ENCODE data around the gene NUP50. TPM values are rescaled to one million over a fixed set of nuclear protein-coding genes. Genes with fewer than 3 reads are reported as not detected.

NUP50 gene
- total and polyA plus RNA-seq, 2 of the 13 experiments (the other 11 are each of a cell fraction or from before 2014, with no cell fraction given), result 14.2 to 52.4 TPM

DNA sequence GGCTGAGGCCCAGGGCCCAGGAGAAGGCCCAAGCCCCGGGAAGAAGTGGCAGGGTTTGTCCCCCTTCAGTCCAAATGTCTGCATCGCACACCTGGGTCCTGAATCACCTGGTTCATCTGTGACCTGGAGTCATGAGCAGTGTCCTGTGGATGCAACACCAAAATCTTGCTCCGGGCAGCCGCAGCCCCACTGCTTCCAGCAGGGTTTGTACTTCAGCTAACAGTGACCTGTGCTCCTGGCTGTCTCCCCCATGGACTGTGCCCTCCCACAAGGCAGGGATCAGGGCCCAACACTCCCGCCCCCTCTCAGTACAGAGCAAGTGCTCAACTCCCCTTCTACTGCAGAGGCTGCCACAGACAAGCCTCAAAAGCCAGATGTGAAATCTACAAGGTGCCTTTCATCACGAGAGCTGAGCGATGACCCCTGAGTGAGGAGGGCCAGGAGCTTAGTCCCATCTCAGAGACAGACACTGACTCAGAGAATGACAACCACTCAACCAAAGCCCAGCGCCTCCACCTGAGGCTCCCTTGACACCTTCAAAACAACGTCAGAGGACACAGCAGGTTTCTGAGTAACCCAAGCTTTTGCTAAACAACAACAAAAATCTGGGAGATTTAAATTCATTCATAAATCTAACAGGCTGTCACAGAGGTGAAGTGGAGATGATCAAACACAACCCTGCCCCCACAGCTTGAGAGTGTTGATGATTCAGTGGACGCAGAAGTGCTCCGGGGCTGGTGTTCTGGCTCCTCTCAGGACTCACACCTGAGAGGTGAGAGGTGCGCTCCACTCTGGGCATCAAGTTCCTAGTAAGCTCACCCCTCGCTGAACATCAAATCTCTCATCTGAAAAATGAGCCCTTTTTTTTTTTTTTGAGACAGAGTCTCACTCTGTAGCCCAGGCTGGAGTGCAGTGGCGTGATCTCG lies 73.6 kb downstream of the NUP50 start (continued):
- TF ChIP-seq RXRA (CRISPR knock-in tag; IDR thresholded peaks at IDR 0.05), result no peak
- no peak for TF ChIP-seq ZEB1 (IDR thresholded peaks at IDR 0.05; ENCODE audit: insufficient replicate concordance, low read depth)
- no peak for TF ChIP-seq HMGA1 (CRISPR knock-in tag; conservative IDR thresholded peaks at IDR 0.05)
- TF ChIP-seq ZNF614 (CRISPR knock-in tag; IDR thresholded peaks at IDR 0.05; ENCODE audit: borderline replicate concordance), result no peak
- TF ChIP-seq TMF1 (CRISPR knock-in tag; IDR thresholded peaks at IDR 0.05; ENCODE audit: low read depth), result no peak
- TF ChIP-seq ZNF33A (CRISPR knock-in tag; IDR thresholded peaks at IDR 0.05; ENCODE audit: borderline replicate concordance), result no peak
- TF ChIP-seq, protein P1, sequence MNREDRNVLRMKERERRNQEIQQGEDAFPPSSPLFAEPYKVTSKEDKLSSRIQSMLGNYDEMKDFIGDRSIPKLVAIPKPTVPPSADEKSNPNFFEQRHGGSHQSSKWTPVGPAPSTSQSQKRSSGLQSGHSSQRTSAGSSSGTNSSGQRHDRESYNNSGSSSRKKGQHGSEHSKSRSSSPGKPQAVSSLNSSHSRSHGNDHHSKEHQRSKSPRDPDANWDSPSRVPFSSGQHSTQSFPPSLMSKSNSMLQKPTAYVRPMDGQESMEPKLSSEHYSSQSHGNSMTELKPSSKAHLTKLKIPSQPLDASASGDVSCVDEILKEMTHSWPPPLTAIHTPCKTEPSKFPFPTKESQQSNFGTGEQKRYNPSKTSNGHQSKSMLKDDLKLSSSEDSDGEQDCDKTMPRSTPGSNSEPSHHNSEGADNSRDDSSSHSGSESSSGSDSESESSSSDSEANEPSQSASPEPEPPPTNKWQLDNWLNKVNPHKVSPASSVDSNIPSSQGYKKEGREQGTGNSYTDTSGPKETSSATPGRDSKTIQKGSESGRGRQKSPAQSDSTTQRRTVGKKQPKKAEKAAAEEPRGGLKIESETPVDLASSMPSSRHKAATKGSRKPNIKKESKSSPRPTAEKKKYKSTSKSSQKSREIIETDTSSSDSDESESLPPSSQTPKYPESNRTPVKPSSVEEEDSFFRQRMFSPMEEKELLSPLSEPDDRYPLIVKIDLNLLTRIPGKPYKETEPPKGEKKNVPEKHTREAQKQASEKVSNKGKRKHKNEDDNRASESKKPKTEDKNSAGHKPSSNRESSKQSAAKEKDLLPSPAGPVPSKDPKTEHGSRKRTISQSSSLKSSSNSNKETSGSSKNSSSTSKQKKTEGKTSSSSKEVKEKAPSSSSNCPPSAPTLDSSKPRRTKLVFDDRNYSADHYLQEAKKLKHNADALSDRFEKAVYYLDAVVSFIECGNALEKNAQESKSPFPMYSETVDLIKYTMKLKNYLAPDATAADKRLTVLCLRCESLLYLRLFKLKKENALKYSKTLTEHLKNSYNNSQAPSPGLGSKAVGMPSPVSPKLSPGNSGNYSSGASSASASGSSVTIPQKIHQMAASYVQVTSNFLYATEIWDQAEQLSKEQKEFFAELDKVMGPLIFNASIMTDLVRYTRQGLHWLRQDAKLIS (CRISPR knock-in tag; IDR thresholded peaks at IDR 0.05), result no peak
- TF ChIP-seq, protein P2, sequence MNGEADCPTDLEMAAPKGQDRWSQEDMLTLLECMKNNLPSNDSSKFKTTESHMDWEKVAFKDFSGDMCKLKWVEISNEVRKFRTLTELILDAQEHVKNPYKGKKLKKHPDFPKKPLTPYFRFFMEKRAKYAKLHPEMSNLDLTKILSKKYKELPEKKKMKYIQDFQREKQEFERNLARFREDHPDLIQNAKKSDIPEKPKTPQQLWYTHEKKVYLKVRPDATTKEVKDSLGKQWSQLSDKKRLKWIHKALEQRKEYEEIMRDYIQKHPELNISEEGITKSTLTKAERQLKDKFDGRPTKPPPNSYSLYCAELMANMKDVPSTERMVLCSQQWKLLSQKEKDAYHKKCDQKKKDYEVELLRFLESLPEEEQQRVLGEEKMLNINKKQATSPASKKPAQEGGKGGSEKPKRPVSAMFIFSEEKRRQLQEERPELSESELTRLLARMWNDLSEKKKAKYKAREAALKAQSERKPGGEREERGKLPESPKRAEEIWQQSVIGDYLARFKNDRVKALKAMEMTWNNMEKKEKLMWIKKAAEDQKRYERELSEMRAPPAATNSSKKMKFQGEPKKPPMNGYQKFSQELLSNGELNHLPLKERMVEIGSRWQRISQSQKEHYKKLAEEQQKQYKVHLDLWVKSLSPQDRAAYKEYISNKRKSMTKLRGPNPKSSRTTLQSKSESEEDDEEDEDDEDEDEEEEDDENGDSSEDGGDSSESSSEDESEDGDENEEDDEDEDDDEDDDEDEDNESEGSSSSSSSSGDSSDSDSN (CRISPR knock-in tag; IDR thresholded peaks at IDR 0.05), result peak; percentile 37; the same call in 1 of the 2 replicates
- TF ChIP-seq ZSCAN25 (CRISPR knock-in tag; IDR thresholded peaks at IDR 0.05), result no peak
- TF ChIP-seq MAFK (conservative IDR thresholded peaks at IDR 0.05 in 1 of 2, IDR thresholded peaks at IDR 0.05 in 1 of 2; ENCODE audit: low read length in 2 of 2), result no peak
- no peak for TF ChIP-seq MED13 (CRISPR knock-in tag; IDR thresholded peaks at IDR 0.05)
- no peak for TF ChIP-seq GLI4 (CRISPR knock-in tag; IDR thresholded peaks at IDR 0.05; ENCODE audit: borderline replicate concordance)
- TF ChIP-seq ZNF713 (CRISPR knock-in tag; IDR thresholded peaks at IDR 0.05), result no peak
- no peak for TF ChIP-seq MEIS1 (CRISPR knock-in tag; IDR thresholded peaks at IDR 0.05; ENCODE audit: borderline replicate concordance)
- no peak for TF ChIP-seq POLR2AphosphoS2 (IDR thresholded peaks at IDR 0.05; ENCODE audit: low read depth, low read length)
- TF ChIP-seq, protein P3, sequence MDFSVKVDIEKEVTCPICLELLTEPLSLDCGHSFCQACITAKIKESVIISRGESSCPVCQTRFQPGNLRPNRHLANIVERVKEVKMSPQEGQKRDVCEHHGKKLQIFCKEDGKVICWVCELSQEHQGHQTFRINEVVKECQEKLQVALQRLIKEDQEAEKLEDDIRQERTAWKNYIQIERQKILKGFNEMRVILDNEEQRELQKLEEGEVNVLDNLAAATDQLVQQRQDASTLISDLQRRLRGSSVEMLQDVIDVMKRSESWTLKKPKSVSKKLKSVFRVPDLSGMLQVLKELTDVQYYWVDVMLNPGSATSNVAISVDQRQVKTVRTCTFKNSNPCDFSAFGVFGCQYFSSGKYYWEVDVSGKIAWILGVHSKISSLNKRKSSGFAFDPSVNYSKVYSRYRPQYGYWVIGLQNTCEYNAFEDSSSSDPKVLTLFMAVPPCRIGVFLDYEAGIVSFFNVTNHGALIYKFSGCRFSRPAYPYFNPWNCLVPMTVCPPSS (IDR thresholded peaks at IDR 0.05), result no peak
